ENCODE measurements around the gene GABRB3.

Gene GABRB3

GRCh38 chr15:26634319-26634718, 138.5 kb downstream of the GABRB3 start:
- in situ Hi-C loops (cut with MboI; ENCODE audit: low sequenced_read_pairs), result no loop called here

GRCh38 chr15:26632500-26632899, 140.4 kb downstream of the GABRB3 start:
- in situ Hi-C loops (cut with MboI; ENCODE audit: low sequenced_read_pairs), result no loop called here

GRCh38 chr15:26631894-26632293, 141.0 kb downstream of the GABRB3 start:
- in situ Hi-C loops (cut with MboI; ENCODE audit: low sequenced_read_pairs), result no loop called here

- in situ Hi-C loops (cut with MboI; ENCODE audit: low sequenced_read_pairs), result no loop called here
Measured at GRCh38 chr15:26630857-26631256, 142.0 kb downstream of the GABRB3 start.

GRCh38 chr15:26628879-26629529, 143.9 kb downstream of the GABRB3 start:
- in situ Hi-C loops (cut with MboI; ENCODE audit: low sequenced_read_pairs), result no loop called here

GRCh38 chr15:26628071-26628470, 144.8 kb downstream of the GABRB3 start:
- in situ Hi-C loops (cut with MboI; ENCODE audit: low sequenced_read_pairs), result no loop called here

- in situ Hi-C loops (cut with MboI; ENCODE audit: low sequenced_read_pairs), result no loop called here
Measured at GRCh38 chr15:26624128-26624527, 148.7 kb downstream of the GABRB3 start.

- in situ Hi-C loops (cut with MboI; ENCODE audit: low sequenced_read_pairs), result no loop called here
Measured at GRCh38 chr15:26623071-26623470, 149.8 kb downstream of the GABRB3 start.

- in situ Hi-C loops (cut with MboI; ENCODE audit: low sequenced_read_pairs), result no loop called here
Measured at GRCh38 chr15:26621816-26622215, 151.1 kb downstream of the GABRB3 start.

GRCh38 chr15:26620528-26621458, 152.1 kb downstream of the GABRB3 start:
- in situ Hi-C loops (cut with MboI; ENCODE audit: low sequenced_read_pairs), result no loop called here

GRCh38 chr15:26615927-26616302, 157.0 kb downstream of the GABRB3 start:
- in situ Hi-C loops (cut with MboI; ENCODE audit: low sequenced_read_pairs), result no loop called here

GRCh38 chr15:26615188-26615926, 157.5 kb downstream of the GABRB3 start:
- in situ Hi-C loops (cut with MboI; ENCODE audit: low sequenced_read_pairs), result no loop called here

- in situ Hi-C loops (cut with MboI; ENCODE audit: low sequenced_read_pairs), result no loop called here
Measured at GRCh38 chr15:26614734-26615133, 158.1 kb downstream of the GABRB3 start.

GRCh38 chr15:26598704-26599103, 174.2 kb downstream of the GABRB3 start:
- in situ Hi-C loops (cut with MboI; ENCODE audit: low sequenced_read_pairs), result no loop called here

GRCh38 chr15:26595611-26596010, 177.3 kb downstream of the GABRB3 start:
- in situ Hi-C loops (cut with MboI; ENCODE audit: low sequenced_read_pairs), result no loop called here

GRCh38 chr15:26590676-26591075, 182.2 kb downstream of the GABRB3 start:
- in situ Hi-C loops (cut with MboI; ENCODE audit: low sequenced_read_pairs), result no loop called here

GRCh38 chr15:26582840-26583239, 190.0 kb downstream of the GABRB3 start:
- in situ Hi-C loops (cut with MboI; ENCODE audit: low sequenced_read_pairs), result no loop called here

- in situ Hi-C loops (cut with MboI; ENCODE audit: low sequenced_read_pairs), result no loop called here
Measured at GRCh38 chr15:26580943-26581342, 191.9 kb downstream of the GABRB3 start.

- in situ Hi-C loops (cut with MboI; ENCODE audit: low sequenced_read_pairs), result no loop called here
Measured at GRCh38 chr15:26572602-26573350, 200.1 kb downstream of the GABRB3 start.

- in situ Hi-C loops (cut with MboI; ENCODE audit: low sequenced_read_pairs), result no loop called here
Measured at GRCh38 chr15:26571346-26571745, 201.5 kb downstream of the GABRB3 start.

- in situ Hi-C loops (cut with MboI; ENCODE audit: low sequenced_read_pairs), result no loop called here
Measured at GRCh38 chr15:26565542-26565941, 207.3 kb downstream of the GABRB3 start.
